HL-60 (cell line): ENCODE data around the gene ITPRIPL2.

Source experiments
- DNase-seq, 2 experiments: peaks; one replicate each; pipeline ENCODE4 v3.0.0-alpha.2; 2010 to 2020; ENCODE audit warnings: low read depth in 1 of 2, low spot score in 1 of 2
- H3K27ac ChIP-seq: fragments of 250-450 bp; sonication (Bioruptor Pico); replicated peaks from 2 replicates; pipeline ENCODE4 v1.5.1; 2020; ENCODE audit warnings: mild to moderate bottlenecking, moderate library complexity
- H3K27me3 ChIP-seq: fragments of 250-450 bp; sonication (Bioruptor Pico); 2 replicates; pipeline ENCODE4 v1.5.1; 2021; ENCODE audit warnings: mild to moderate bottlenecking, moderate library complexity; ENCODE audit not compliant: insufficient read depth, poor library complexity, severe bottlenecking
- H3K4me3 ChIP-seq: replicated peaks from 2 replicates; pipeline ENCODE4 v1.5.1; 2011; ENCODE audit warnings: mild to moderate bottlenecking, control low read depth, low read length; ENCODE audit not compliant: insufficient read depth
- CTCF ChIP-seq: IDR thresholded peaks from one replicate; pipeline ENCODE4 v1.5.1; 2011; ENCODE audit warnings: low read length, control low read depth, inconsistent platforms; ENCODE audit not compliant: insufficient read depth
- GABPA ChIP-seq: IDR thresholded peaks from 2 replicates; pipeline ENCODE4 v1.6.1; 2012; ENCODE audit warnings: low read depth
- POLR2AphosphoS5 ChIP-seq: IDR thresholded peaks from 2 replicates; pipeline ENCODE4 v1.6.1; 2012; ENCODE audit warnings: low read depth
- REST ChIP-seq: IDR thresholded peaks from 2 replicates; pipeline ENCODE4 v1.6.1; 2012; ENCODE audit warnings: low read depth; ENCODE audit not compliant: insufficient replicate concordance
- SPI1 ChIP-seq: IDR thresholded peaks from 2 replicates; pipeline ENCODE4 v1.6.1; 2012; ENCODE audit warnings: low read depth, mild to moderate bottlenecking, borderline replicate concordance

The ITPRIPL2 gene

GRCh38 chr16:19147126-19147525 is 33.4 kb downstream of the ITPRIPL2 start:
- Histone ChIP-seq H3K27ac (no peak overlapping the region), H3K27me3 (no peaks in the 10 kb centered on the region), H3K4me3 (no peak overlapping the region)
- DNase-seq: no peak
- TF ChIP-seq CTCF (no peak), GABPA (no peak), POLR2AphosphoS5 (no peak)

- H3K27ac ChIP-seq: no peak overlapping the region
- no peaks in the 10 kb centered on the region for H3K27me3 ChIP-seq
- no peak overlapping the region for H3K4me3 ChIP-seq
- DNase-seq: no peak
- TF ChIP-seq POLR2AphosphoS5 (no peak), SPI1 (no peak), GABPA (no peak), REST (no peak), CTCF (no peak)
Observed at GRCh38 chr16:19147627-19148026, 33.9 kb downstream of the ITPRIPL2 start.

- Histone ChIP-seq H3K27me3 (no peaks in the 10 kb centered on the region), H3K27ac (no peak overlapping the region)
- DNase-seq: no peak
Observed at GRCh38 chr16:19148189-19148588, 34.4 kb downstream of the ITPRIPL2 start.

GRCh38 chr16:19151310-19151709 is 37.5 kb downstream of the ITPRIPL2 start:
- Histone ChIP-seq H3K4me3 (no peak overlapping the region), H3K27ac (no peak overlapping the region), H3K27me3 (no peaks in the 10 kb centered on the region)
- TF ChIP-seq CTCF: no peak
- no peak for TF ChIP-seq REST
- no peak for TF ChIP-seq POLR2AphosphoS5
- no peak for TF ChIP-seq GABPA
- TF ChIP-seq SPI1: no peak
- DNase-seq: no peak

More at GRCh38 chr16:19148189-19148588, 34.4 kb downstream of the ITPRIPL2 start:
- H3K4me3 ChIP-seq: no peak overlapping the region
- TF ChIP-seq GABPA: no peak
- TF ChIP-seq POLR2AphosphoS5: no peak
- TF ChIP-seq CTCF: no peak
